ENCODE data around the gene DGCR8. TPM values are rescaled to one million over a fixed set of nuclear protein-coding genes. Genes with fewer than 3 reads are reported as not detected.

The DGCR8 gene
- total RNA-seq, 1 donor from 2014 or later, result 29.0 TPM

DNA sequence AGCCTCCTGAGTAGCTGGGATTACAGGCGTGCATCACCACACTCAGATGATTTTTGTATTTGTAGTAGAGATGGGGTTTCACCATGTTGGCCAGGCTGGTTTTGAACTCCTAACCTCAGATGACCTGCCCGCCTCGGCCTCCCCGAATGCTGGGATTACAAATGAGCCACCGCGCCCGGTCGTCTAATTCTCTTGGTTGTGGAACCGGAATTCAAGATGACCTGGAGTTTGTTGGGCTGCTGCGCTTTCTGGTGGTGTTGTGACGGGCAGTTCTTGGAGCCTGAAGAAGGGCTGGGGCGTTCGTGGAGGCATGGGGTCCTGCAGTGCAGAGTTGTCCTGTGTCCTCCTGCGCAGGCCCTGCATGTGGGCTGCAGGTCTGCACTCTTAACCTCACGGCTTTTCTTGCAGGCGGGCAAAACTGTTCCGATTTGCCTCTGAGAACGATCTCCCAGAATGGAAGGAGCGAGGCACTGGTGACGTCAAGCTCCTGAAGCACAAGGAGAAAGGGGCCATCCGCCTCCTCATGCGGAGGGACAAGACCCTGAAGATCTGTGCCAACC is 41.9 kb downstream of the DGCR8 start:
- Histone ChIP-seq H3K79me2 (ENCODE audit: insufficient read depth, low read length) (peaks cover 70% of the 10 kb centered on the region), H3K36me3 (ENCODE audit: insufficient read depth, low read length) (peaks cover 15% of the 10 kb centered on the region), H4K20me1 (ENCODE audit: insufficient read depth, low read length) (peaks cover 58% of the 10 kb centered on the region), H3K27ac (ENCODE audit: low read depth, low read length) (no peak overlapping the region), H3K4me2 (ENCODE audit: low read length) (no peak overlapping the region), H3K4me1 (ENCODE audit: insufficient read depth, low read length) (peaks cover 12% of the 10 kb centered on the region), H3K4me3 (ENCODE audit: insufficient read depth, low read depth, low read length) (no peak overlapping the region), H3K27me3 (ENCODE audit: insufficient read depth, low read length) (no peaks in the 10 kb centered on the region), H3K9me3 (ENCODE audit: insufficient read depth, low read depth, low read length) (no peaks in the 10 kb centered on the region), H2AFZ (ENCODE audit: low read depth, low read length) (no peak overlapping the region), H3K9ac (ENCODE audit: low read length) (no peak overlapping the region)
- DNase-seq (ENCODE audit: low read depth) (no peak), FAIRE-seq (no peak)
- Mint-ChIP-seq H3K9me3 (ENCODE audit: unreplicated experiment) (no peaks in the 10 kb centered on the region), H3K36me3 (ENCODE audit: low read depth, unreplicated experiment) (peaks cover 10% of the 10 kb centered on the region), H3K27ac (ENCODE audit: unreplicated experiment) (no peak overlapping the region), H3K4me1 (ENCODE audit: low read depth, unreplicated experiment) (peaks cover 3% of the 10 kb centered on the region), H3K4me3 (ENCODE audit: unreplicated experiment) (peak overlapping the region; percentile 8), H3K27me3 (ENCODE audit: low read depth, unreplicated experiment) (no peaks in the 10 kb centered on the region)
- no peak for TF ChIP-seq EZH2 (IDR thresholded peaks at IDR 0.05; ENCODE audit: insufficient read depth, low read length)
- TF ChIP-seq, protein P1, sequence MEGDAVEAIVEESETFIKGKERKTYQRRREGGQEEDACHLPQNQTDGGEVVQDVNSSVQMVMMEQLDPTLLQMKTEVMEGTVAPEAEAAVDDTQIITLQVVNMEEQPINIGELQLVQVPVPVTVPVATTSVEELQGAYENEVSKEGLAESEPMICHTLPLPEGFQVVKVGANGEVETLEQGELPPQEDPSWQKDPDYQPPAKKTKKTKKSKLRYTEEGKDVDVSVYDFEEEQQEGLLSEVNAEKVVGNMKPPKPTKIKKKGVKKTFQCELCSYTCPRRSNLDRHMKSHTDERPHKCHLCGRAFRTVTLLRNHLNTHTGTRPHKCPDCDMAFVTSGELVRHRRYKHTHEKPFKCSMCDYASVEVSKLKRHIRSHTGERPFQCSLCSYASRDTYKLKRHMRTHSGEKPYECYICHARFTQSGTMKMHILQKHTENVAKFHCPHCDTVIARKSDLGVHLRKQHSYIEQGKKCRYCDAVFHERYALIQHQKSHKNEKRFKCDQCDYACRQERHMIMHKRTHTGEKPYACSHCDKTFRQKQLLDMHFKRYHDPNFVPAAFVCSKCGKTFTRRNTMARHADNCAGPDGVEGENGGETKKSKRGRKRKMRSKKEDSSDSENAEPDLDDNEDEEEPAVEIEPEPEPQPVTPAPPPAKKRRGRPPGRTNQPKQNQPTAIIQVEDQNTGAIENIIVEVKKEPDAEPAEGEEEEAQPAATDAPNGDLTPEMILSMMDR (IDR thresholded peaks at IDR 0.05; ENCODE audit: insufficient read depth, low read depth, low read length), result no peak

DNA sequence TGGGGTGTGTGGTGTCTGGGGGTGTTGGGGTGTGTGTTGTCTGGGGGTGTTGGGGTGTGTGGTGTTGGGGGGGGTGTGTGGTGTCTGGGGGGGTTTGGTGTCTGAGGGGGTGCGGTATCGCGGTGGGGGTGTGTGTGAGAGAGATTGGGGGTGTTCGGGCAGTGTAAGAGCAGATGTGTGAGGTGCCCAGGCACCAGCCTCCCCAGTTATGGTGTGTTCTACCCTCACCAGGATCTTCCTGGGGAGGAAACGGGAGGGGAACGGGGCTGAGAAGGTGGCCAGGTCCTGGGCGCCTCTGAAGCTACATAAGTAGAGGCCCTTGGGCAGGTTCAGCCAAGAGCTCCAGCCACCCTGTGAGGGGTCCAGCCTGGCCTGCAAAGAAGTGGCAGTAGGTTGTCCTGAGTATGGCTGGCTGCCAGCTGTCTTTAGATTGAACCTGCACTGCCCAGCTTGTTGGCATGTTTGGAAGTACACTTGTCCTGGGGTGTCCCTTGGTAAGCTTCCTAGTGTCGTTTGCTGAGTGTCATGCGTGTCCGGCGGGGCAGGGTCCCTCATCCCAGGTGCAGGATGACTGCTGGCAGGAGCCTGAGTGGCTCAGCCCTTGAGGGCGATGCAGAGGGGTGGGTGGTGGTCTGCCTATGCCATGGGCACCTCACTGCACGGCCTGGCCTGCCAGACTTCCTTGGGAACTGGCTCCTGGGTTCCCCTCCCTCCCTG is 43.5 kb downstream of the DGCR8 start:
- peaks cover 12% of the 10 kb centered on the region for H3K36me3 Mint-ChIP-seq (ENCODE audit: low read depth, unreplicated experiment)
- TF ChIP-seq, protein P1 (IDR thresholded peaks at IDR 0.05; ENCODE audit: insufficient read depth, low read depth, low read length), result no peak
- no peak for TF ChIP-seq EZH2 (IDR thresholded peaks at IDR 0.05; ENCODE audit: insufficient read depth, low read length)
- FAIRE-seq (no peak), DNase-seq (ENCODE audit: low read depth) (no peak)
- no peaks in the 10 kb centered on the region for H3K27me3 ChIP-seq (ENCODE audit: insufficient read depth, low read length)
- peaks cover 57% of the 10 kb centered on the region for H4K20me1 ChIP-seq (ENCODE audit: insufficient read depth, low read length)
- H2AFZ ChIP-seq (ENCODE audit: low read depth, low read length), result no peak overlapping the region
- H3K9ac ChIP-seq (ENCODE audit: low read length), result no peak overlapping the region
- no peak overlapping the region for H3K27ac ChIP-seq (ENCODE audit: low read depth, low read length)
- no peak overlapping the region for H3K4me2 ChIP-seq (ENCODE audit: low read length)
- H3K79me2 ChIP-seq (ENCODE audit: insufficient read depth, low read length), result peaks cover 58% of the 10 kb centered on the region
- peaks cover 9% of the 10 kb centered on the region for H3K4me1 ChIP-seq (ENCODE audit: insufficient read depth, low read length)
- H3K27me3 Mint-ChIP-seq (ENCODE audit: low read depth, unreplicated experiment), result no peaks in the 10 kb centered on the region
- H3K9me3 Mint-ChIP-seq (ENCODE audit: unreplicated experiment), result no peaks in the 10 kb centered on the region
- no peak overlapping the region for H3K27ac Mint-ChIP-seq (ENCODE audit: unreplicated experiment)
- H3K9me3 ChIP-seq (ENCODE audit: insufficient read depth, low read depth, low read length), result no peaks in the 10 kb centered on the region
- H3K36me3 ChIP-seq (ENCODE audit: insufficient read depth, low read length), result peaks cover 15% of the 10 kb centered on the region
- no peak overlapping the region for H3K4me3 ChIP-seq (ENCODE audit: insufficient read depth, low read depth, low read length)
- H3K4me1 Mint-ChIP-seq (ENCODE audit: low read depth, unreplicated experiment), result peaks cover 3% of the 10 kb centered on the region
- H3K4me3 Mint-ChIP-seq (ENCODE audit: unreplicated experiment), result no peak overlapping the region

All from astrocyte (in vitro differentiated cells and primary cell).